Panc1 (cell line): ENCODE results near the gene SMCO3. TPM values are rescaled to one million over a fixed set of nuclear protein-coding genes. Genes with fewer than 3 reads are reported as not detected.
"Not testable (repeated sequence)": the region's sequence is repeated elsewhere in the genome, so short reads cannot be mapped to it uniquely, and the experiment has no call there.

ENCODE experiments used
- ATAC-seq: fragments of 200-7000 bp; cut with Tn5 transposase; 2 replicates; pipeline ENCODE4 v1.9.1; 2020; ENCODE audit warnings: mild to moderate bottlenecking, moderate library complexity
- BruUV-seq: library from RNA; stranded (reverse); fragments of 400-500 nt; replicated peaks from 2 replicates; lab custom pipeline; 2021; lab: Mats Ljungman, UMichigan
- CTCF ChIA-PET: fragments of 300-600 bp; sonication (Branson Sonifier 250); formaldehyde crosslinking; loops from one replicate; lab custom pipeline; 2022; ENCODE audit warnings: antibody characterized with exemption; lab: Charles Lee
- POLR2A ChIA-PET: fragments of 300-600 bp; sonication (Branson Sonifier 250); formaldehyde crosslinking; loops from one replicate; lab custom pipeline; 2022; ENCODE audit warnings: antibody characterized with exemption; lab: Charles Lee
- DNase-seq: peaks from one replicate; pipeline ENCODE4 v3.0.0-alpha.2; 2010; ENCODE audit warnings: low read depth, low spot score
- H3K27ac ChIP-seq: 2 replicates; pipeline ENCODE4 v1.5.1; 2011; ENCODE audit warnings: mild to moderate bottlenecking, low read length, inconsistent platforms
- H3K27me3 ChIP-seq: fragments of 200-500 bp; sonication (Bioruptor generic); 2 replicates; pipeline ENCODE4 v1.6.0; 2014; ENCODE audit warnings: low read length, inconsistent platforms; ENCODE audit not compliant: control insufficient read depth, insufficient read depth
- H3K36me3 ChIP-seq: fragments of 200-500 bp; sonication (Bioruptor generic); 2 replicates; pipeline ENCODE4 v1.5.1; 2014; ENCODE audit warnings: inconsistent platforms, mild to moderate bottlenecking, low read length, moderate library complexity; ENCODE audit not compliant: control insufficient read depth, insufficient read depth
- H3K4me1 ChIP-seq: 2 replicates; pipeline ENCODE4 v1.5.1; 2011; ENCODE audit warnings: inconsistent platforms, mild to moderate bottlenecking, low read length, moderate library complexity; ENCODE audit not compliant: control insufficient read depth, insufficient read depth
- H3K4me3 ChIP-seq, 2 experiments: 2 replicates each; pipeline ENCODE4 v1.5.1; 2011 to 2012; ENCODE audit warnings: low read depth in 2 of 2, low read length in 2 of 2, mild to moderate bottlenecking in 2 of 2, inconsistent platforms in 1 of 2, moderate library complexity in 1 of 2
- H3K9me3 ChIP-seq: fragments of 200-500 bp; sonication (Bioruptor generic); 2 replicates; pipeline ENCODE4 v1.5.1; 2014; ENCODE audit warnings: low read depth, mild to moderate bottlenecking, inconsistent platforms, low read length, moderate library complexity; ENCODE audit not compliant: control insufficient read depth, insufficient read depth
- POLR2AphosphoS5 ChIP-seq: IDR thresholded peaks from 2 replicates; pipeline ENCODE4 v1.6.1; 2012; ENCODE audit warnings: mild to moderate bottlenecking, low read depth, low read length, moderate library complexity
- SIN3A ChIP-seq: IDR thresholded peaks from 2 replicates; pipeline ENCODE4 v1.6.1; 2012; ENCODE audit warnings: low read depth, mild to moderate bottlenecking, low read length, moderate library complexity, borderline replicate concordance; ENCODE audit not compliant: insufficient read depth
- TCF7L2 ChIP-seq: IDR thresholded peaks from 2 replicates; pipeline ENCODE4 v1.6.1; 2011; ENCODE audit warnings: mild to moderate bottlenecking, low read depth, low read length, inconsistent platforms
- in situ Hi-C: cut with HindIII; loops from 2 replicates; pipeline ENCODE4 v1.10.0; 2016; ENCODE audit warnings: low sequenced_read_pairs, low pct_unique_long_range_greater_than_20kb
- intact Hi-C: fragments of 100-400 bp; cut with micrococcal nuclease; formaldehyde crosslinking; loops from one replicate; pipeline ENCODE4 v1.10.0; 2022; ENCODE audit not compliant: unreplicated experiment
- total RNA-seq: library from RNA; stranded (reverse); gene quantifications from one replicate; pipeline ENCODE4 v1.2.1, GENCODE V29; 2021; ENCODE audit not compliant: unreplicated experiment
- TF ChIP-seq, protein P1 (sequence below): fragments of 450-650 bp; IDR thresholded peaks from 2 replicates; pipeline ENCODE4 v1.5.1; 2017; ENCODE audit warnings: mild to moderate bottlenecking
- TF ChIP-seq, protein P2 (sequence below), 2 experiments: IDR thresholded peaks; 2 replicates each; pipeline ENCODE4 v1.6.1; 2011 to 2012; ENCODE audit warnings: low read depth in 2 of 2, control low read depth in 1 of 2, low read length in 1 of 2, mild to moderate bottlenecking in 1 of 2, moderate library complexity in 1 of 2; ENCODE audit not compliant: insufficient read depth in 1 of 2

Gene SMCO3
- total RNA-seq, 1 experiment from 2014 or later = not detected

- ChIA-PET CTCF (no interaction called here), POLR2A (no interaction called here)
Measured at GRCh38 chr12:14766649-14767215, 47.2 kb downstream of the SMCO3 start.

GRCh38 chr12:14766020-14766419 lies 48.0 kb downstream of the SMCO3 start:
- H3K4me1 ChIP-seq, H3K4me3 ChIP-seq, POLR2A ChIA-PET, H3K9me3 ChIP-seq, BruUV-seq, ATAC-seq, DNase-seq, H3K27ac ChIP-seq, CTCF ChIA-PET, intact Hi-C loops, in situ Hi-C loops, H3K27me3 ChIP-seq, H3K36me3 ChIP-seq: not testable (repeated sequence)

More at GRCh38 chr12:14766649-14767215, 47.2 kb downstream of the SMCO3 start:
- ATAC-seq (no peak), DNase-seq (no peak)
- H3K27me3 ChIP-seq = no peaks in the 10 kb centered on the region
- H3K4me1 ChIP-seq = no peaks in the 10 kb centered on the region
- intact Hi-C loops = no loop called here
- no peak overlapping the region for H3K27ac ChIP-seq
- TF ChIP-seq SIN3A = no peak
- TF ChIP-seq, protein P1, sequence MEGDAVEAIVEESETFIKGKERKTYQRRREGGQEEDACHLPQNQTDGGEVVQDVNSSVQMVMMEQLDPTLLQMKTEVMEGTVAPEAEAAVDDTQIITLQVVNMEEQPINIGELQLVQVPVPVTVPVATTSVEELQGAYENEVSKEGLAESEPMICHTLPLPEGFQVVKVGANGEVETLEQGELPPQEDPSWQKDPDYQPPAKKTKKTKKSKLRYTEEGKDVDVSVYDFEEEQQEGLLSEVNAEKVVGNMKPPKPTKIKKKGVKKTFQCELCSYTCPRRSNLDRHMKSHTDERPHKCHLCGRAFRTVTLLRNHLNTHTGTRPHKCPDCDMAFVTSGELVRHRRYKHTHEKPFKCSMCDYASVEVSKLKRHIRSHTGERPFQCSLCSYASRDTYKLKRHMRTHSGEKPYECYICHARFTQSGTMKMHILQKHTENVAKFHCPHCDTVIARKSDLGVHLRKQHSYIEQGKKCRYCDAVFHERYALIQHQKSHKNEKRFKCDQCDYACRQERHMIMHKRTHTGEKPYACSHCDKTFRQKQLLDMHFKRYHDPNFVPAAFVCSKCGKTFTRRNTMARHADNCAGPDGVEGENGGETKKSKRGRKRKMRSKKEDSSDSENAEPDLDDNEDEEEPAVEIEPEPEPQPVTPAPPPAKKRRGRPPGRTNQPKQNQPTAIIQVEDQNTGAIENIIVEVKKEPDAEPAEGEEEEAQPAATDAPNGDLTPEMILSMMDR = no peak
- TF ChIP-seq TCF7L2 = no peak
- TF ChIP-seq, protein P2, sequence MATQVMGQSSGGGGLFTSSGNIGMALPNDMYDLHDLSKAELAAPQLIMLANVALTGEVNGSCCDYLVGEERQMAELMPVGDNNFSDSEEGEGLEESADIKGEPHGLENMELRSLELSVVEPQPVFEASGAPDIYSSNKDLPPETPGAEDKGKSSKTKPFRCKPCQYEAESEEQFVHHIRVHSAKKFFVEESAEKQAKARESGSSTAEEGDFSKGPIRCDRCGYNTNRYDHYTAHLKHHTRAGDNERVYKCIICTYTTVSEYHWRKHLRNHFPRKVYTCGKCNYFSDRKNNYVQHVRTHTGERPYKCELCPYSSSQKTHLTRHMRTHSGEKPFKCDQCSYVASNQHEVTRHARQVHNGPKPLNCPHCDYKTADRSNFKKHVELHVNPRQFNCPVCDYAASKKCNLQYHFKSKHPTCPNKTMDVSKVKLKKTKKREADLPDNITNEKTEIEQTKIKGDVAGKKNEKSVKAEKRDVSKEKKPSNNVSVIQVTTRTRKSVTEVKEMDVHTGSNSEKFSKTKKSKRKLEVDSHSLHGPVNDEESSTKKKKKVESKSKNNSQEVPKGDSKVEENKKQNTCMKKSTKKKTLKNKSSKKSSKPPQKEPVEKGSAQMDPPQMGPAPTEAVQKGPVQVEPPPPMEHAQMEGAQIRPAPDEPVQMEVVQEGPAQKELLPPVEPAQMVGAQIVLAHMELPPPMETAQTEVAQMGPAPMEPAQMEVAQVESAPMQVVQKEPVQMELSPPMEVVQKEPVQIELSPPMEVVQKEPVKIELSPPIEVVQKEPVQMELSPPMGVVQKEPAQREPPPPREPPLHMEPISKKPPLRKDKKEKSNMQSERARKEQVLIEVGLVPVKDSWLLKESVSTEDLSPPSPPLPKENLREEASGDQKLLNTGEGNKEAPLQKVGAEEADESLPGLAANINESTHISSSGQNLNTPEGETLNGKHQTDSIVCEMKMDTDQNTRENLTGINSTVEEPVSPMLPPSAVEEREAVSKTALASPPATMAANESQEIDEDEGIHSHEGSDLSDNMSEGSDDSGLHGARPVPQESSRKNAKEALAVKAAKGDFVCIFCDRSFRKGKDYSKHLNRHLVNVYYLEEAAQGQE (IDR thresholded peaks at IDR 0.05; ENCODE audit: insufficient read depth in 1 of 2, low read depth in 2 of 2, low read length in 1 of 2) = no peak
- no peak for TF ChIP-seq POLR2AphosphoS5
- no TSS peak for BruUV-seq
- H3K4me3 ChIP-seq = no peak overlapping the region
- no peaks in the 10 kb centered on the region; the same call in none of the 2 replicates for H3K36me3 ChIP-seq
- in situ Hi-C loops = no loop called here
- H3K9me3 ChIP-seq = no peaks in the 10 kb centered on the region

DNA sequence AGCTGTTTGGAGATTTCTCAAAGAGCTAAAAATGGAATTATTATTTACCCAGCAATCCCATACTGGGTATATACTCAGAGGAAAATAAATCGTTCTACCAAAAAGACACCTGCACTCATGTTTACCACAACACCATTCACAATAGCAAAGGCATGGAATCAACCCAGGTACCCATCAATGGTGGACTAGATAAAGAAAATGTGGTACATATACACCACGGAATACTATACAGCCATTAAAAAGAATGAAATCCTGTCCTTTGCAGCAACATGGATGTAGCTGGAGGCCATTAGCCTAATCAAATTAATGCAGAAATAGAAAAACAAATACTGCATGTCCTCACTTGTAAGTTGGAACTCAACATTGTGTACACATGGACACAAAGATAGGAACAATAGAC lies 48.6 kb downstream of the SMCO3 start:
- intact Hi-C loops = no loop called here
- ChIA-PET POLR2A (no interaction called here), CTCF (no interaction called here)
- Histone ChIP-seq H3K27me3 (no peaks in the 10 kb centered on the region), H3K9me3 (no peaks in the 10 kb centered on the region), H3K27ac (no peak overlapping the region), H3K4me1 (no peaks in the 10 kb centered on the region), H3K4me3 (no peak overlapping the region), H3K36me3 (no peaks in the 10 kb centered on the region; the same call in 1 of the 2 replicates)
- DNase-seq = no peak
- no peak for TF ChIP-seq TCF7L2
- TF ChIP-seq, protein P2 (IDR thresholded peaks at IDR 0.05; ENCODE audit: insufficient read depth in 1 of 2, low read depth in 2 of 2, low read length in 1 of 2) = no peak
- TF ChIP-seq SIN3A = no peak
- TF ChIP-seq, protein P1 = no peak
- TF ChIP-seq POLR2AphosphoS5 = no peak
- no TSS peak for BruUV-seq
- in situ Hi-C loops = no loop called here
- ATAC-seq = no peak
